ENCODE measurements around the gene IFIT1.
"Not testable (repeated sequence)": the region's sequence is repeated elsewhere in the genome, so short reads cannot be mapped to it uniquely, and the experiment has no call there.

IFIT1 gene

GRCh38 chr10:89364531-89364930 lies 27.9 kb upstream of the IFIT1 start:
- no peak for DNase-seq (ENCODE audit: low read depth)

DNA sequence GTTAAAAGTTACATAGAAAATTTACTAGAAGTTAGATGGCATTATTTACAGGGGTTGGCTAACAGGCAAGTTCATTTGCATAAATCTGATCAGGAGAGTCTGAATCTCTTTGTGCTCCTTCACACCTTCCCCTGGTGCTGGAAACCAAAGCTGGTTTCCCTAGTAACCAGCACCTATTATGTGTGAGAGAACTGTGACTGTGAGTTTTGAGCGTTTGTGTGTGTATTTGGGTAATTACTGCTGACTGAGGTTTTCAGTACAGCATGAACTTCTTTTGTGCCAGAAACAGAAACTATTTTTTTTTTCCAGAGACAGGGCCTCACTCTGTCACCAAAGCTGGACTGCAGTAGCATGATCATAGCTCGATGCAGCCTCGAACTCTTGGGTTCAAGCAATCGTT lies 24.9 kb upstream of the IFIT1 start:
- DNase-seq (ENCODE audit: low read depth) = no peak

GRCh38 chr10:89368129-89368528 lies 24.3 kb upstream of the IFIT1 start:
- DNase-seq (ENCODE audit: low read depth) = no peak

DNA sequence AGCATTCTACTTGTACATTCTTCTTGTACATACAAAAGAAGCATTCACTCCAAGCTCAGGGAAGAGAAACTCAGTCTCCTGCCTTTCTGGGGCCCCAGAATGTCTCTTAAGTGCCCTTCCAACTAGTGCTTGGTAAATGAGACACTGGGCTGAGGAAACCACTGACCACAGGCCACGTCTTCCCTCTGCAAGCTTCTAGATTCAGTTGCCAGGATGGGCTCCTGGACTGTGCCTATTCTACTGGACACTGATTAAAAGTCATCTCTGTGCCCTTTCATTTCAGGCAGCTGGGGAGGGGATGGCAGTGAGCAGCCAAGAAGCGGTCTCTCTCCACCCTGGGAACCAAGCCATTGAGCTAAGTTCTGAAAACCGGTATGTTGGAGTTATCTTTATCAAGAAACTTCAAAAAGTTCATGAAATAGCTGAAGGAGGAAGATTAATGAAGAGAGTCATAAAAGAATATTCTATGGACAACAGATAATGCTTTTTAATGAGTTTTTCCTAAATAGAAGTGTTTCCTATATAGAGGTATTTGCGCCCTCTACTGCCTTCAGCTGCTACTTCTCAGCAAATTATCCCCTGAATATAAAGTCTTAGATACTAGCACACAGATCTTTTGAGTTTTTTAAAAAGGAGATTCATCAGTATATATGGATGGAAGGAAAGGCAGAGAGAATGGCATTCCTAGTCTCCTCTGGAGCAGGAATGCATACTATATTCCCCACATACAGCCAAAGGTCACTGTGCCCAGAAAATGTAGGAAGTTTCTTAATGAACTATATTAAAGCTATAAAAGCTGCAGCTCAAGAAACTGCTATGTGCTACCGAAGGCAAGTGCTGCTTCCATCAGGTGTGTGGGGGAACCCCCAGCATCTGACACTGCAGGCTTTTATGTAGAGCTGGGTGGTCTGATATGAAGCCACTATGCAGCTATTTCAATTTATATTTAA lies 23.0 kb upstream of the IFIT1 start:
- no peak for DNase-seq (ENCODE audit: low read depth)

DNA sequence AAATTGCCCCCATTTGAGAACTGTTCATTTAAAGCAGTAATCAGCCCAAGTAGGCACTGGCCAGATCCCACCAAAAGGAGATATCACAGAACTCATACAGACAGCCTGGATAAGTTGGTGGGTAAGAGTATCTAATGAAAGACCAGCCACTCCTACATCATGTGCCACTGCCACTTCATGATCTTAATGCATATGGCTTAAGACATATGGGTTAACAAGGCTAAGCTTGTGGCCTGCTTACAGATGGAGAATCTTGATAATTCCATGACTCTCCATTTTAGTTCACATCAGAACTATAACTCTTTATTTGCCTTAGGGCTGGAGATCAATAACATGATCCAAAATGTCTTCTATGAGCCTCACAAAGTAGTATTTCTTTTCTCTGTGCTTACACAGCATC lies 21.3 kb upstream of the IFIT1 start:
- no peak for DNase-seq (ENCODE audit: low read depth)

- no peak for DNase-seq (ENCODE audit: low read depth)
Measured at GRCh38 chr10:89371987-89372386, 20.4 kb upstream of the IFIT1 start.

GRCh38 chr10:89373916-89374711 lies 18.3 kb upstream of the IFIT1 start:
- DNase-seq (ENCODE audit: low read depth) = no peak

DNA sequence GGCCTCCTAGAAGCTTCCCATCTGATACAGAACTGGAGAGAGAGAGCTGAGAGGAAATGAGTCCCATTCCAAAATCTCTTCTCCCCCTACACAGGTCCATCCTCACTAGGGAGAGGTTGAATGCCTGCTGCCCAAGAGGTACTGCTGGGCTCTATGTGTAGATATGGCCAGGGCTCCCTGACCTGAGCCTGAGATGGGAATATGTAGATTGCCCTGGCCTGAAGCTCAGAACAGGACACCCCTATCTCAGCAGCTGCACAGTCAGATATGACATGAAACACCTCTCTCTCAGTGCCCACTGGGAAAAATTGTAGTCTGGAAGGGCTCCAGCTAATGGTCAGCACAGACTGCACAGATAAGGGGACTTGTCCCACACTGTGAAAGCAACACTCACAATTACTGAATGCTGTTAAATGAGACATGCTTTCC lies 17.7 kb upstream of the IFIT1 start:
- no peak for DNase-seq (ENCODE audit: low read depth)

DNA sequence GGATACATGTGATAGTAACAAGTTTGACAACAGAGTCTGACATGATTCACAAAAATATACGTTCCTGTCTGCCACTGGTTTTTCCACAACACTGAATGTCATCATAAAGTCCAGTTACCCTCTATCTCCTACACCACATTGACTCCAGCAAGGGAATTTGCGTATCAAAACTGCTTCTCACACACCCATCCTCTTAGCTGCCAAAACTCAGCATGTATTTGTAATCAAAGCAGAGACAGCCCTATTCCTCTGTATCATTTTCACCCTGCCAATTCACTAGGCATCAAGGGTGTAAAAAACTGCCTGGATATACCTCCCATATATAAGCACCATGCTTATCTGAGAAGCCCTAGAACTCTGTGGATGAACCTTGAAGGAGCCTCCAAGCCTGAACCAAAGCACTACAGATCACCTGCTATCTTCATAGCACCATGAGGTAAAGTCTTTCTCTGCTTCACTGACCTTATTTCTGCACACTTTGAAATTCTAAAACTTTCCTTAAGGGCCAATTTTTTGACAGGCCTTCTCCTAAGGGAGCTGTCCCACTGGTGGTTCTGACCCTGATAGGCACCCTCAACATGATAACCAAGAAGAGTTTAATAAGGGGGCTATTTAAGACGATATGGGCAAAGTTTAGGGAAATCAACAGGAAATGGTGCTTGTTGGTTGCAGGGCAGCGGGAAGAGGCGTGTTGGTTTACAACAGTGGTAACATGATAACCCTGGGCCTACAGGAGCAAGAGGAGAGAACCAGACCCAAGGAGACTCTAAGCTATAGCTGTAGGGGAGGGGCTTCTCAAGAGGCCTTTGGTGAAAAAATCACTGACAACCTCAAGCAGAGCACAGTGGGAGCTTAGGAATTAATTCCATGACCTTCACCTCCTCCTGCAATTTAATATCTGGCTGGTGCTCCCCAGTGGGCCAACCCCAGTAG lies 14.5 kb upstream of the IFIT1 start, which contains the start of gene IFIT1B:
Gene IFIT1B, plus strand, starts transcription at position 352 of the 933 bp plus-strand sequence. Its CDS starts 80 bp downstream, at position 432.
- DNase-seq (ENCODE audit: low read depth) = no peak

DNA sequence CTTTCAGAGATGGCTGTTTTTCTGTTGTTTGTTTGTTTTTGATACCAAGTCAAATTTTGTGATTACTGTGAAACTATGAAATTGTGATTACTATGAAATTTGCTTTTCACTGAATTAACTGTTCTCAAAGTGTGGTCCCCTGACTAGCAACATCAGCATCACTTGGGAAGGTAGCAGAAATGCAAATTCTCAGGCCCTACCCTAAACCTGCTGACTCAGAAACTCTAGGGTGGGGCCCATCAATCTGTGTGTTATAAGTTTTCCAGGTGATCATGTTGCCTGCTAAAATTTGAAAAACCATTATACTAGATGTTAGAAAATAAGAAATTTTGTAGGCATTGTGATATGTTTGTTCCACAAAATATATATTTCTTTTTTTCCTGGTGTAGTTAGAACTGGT lies 13.3 kb upstream of the IFIT1 start:
- DNase-seq (ENCODE audit: low read depth) = no peak

DNA sequence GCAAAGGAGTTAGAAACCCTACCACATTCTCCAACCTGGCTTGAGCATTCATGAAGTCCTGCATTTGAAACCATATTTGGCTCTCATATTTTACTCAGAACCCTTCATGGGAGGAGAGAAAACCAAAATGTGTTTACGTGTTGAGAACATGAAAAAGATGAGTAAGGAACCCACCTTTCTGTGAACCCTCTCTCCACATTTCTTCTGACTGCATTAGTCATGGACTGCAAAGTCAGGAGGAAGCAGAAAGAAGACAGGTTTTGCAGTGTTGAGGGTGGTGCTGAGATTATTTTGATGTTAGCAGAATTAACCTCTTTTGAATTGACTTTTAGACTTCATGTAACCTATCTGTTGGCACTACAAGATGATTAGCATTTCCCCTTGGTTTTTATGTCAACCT lies 9.7 kb upstream of the IFIT1 start:
- no peak for DNase-seq (ENCODE audit: low read depth)

DNA sequence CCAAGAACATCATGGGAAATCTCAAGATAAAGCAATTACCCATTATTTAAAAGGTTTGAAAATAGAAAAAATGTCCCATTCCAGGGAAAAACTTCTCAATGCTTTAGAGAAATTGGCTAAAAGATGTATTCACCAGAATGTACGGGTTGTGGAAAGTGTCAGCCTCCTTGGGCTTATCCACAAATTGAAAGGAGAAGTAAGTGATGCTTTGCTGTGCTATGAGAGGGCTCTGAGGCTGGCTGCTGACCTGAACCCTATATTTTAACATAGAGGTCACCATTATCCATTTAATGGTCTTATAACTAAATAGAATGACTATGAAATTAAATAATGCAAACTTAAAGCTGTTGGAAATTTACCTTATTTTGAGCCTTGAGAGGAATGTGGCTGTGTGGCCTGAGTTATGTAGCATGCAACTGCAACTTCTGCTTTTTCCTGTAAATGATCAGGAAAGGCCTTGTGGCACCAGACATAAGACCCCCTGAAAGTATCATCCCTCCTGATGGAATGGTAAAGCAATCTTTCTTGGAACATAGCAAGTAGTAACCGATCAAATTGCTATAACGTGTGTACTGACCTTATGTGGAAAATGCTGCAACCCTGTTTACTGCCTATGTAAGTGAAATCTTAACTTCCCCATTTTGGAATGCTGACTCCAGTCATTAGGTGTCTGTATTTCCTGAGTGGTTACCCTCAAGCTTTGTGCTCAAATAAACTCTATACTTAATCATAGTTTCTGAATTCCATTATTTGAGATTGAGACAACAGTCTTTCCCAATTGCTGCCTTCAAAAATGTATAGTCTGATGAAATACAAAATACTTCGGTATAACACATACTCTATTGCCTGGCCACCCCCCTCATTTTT lies 7.7 kb upstream of the IFIT1 start:
- no peak for DNase-seq (ENCODE audit: low read depth)

- no peak for DNase-seq (ENCODE audit: low read depth)
Measured at GRCh38 chr10:89388806-89389205, 3.6 kb upstream of the IFIT1 start.

GRCh38 chr10:89389254-89389653 lies 3.2 kb upstream of the IFIT1 start:
- DNase-seq (ENCODE audit: low read depth) = no peak

DNA sequence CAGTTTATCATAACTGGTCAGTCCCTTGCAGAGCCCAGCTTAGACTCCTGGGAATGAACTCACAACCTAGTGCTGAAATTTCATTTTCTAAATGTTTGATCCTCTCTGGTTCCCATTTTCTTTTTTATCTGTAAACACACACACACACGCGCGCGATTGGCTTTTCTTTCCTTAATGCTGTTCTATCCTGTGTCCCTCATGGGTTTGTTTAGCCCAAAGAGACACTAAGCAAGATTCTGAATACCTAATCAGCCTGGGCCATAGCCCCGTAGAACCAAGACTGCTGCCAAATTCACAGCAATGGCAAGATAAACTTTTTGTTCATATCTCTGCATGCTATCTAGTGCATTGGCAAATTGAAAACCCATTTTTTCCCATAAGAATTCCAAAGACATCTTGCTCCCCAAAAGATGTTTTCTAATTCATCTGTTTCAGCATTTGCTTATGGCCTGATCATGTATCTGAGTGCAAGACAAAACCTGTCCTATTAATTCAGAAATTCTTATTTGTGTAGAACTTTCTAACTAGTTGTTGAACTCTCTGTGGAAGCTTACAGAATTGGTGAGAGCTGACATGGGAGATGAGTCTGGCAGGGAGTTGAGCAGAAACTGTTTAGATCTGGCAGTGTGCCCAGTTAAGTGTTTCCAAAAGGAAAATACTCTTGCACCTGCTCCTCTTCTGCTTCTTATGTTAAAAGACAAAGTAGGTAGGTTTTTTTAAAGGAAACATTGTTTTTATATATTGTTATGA lies 1.8 kb upstream of the IFIT1 start:
- DNase-seq (ENCODE audit: low read depth) = no peak

GRCh38 chr10:89391226-89391576 lies 1.2 kb upstream of the IFIT1 start:
- not testable (repeated sequence) for DNase-seq (ENCODE audit: low read depth)

- no peak for DNase-seq (ENCODE audit: low read depth)
Measured at GRCh38 chr10:89392974-89393373, 551 bp downstream of the IFIT1 start.

- DNase-seq (ENCODE audit: low read depth) = no peak
Measured at GRCh38 chr10:89393898-89394297, 1.5 kb downstream of the IFIT1 start.

DNA sequence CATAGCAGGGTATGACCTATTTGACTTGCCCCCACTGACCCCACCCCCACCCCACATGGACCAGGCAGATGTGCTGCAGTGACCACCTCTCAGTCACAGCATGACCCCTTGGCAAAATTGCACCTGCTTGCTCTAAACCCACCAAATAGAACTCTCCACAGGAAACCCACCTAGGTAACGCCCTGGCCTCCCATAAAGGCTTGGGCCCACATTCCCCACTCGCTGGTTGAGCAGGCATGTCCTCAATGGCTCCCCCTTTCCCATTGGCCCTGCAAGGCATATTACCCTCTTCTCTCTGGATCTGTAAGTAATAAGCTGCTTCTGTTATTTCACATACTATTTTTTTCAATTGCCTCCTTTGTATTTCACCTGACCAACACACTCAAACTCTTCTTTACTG lies 2.7 kb downstream of the IFIT1 start:
- no peak for DNase-seq (ENCODE audit: low read depth)

Measured in T-helper 22 cell (primary cell).